Liver (tissue), 9 donors: ENCODE results near the gene COL3A1. TPM values are rescaled to one million over a fixed set of nuclear protein-coding genes. Genes with fewer than 3 reads are reported as not detected.

Experiments
- DNase-seq: peaks from one replicate; pipeline ENCODE4 v3.0.0-alpha.2; 2017; ENCODE audit warnings: low spot score
- H3K27ac ChIP-seq, 2 donors: one replicate each; pipeline ENCODE4 v1.7.0; 2013; ENCODE audit warnings: inconsistent platforms in 2 of 2, low read length in 2 of 2, control low read depth in 1 of 2, low read depth in 1 of 2, mild to moderate bottlenecking in 1 of 2
- H3K27me3 ChIP-seq, 4 donors: one replicate each; pipeline versions ENCODE4 v1.6.1 to v1.7.0; 2013; ENCODE audit warnings: low read length in 3 of 4, inconsistent platforms in 1 of 4, mild to moderate bottlenecking in 1 of 4, moderate library complexity in 1 of 4; ENCODE audit not compliant: control insufficient read depth in 4 of 4, insufficient read depth in 4 of 4
- H3K36me3 ChIP-seq, 4 donors: one replicate each; pipeline versions ENCODE4 v1.6.1 to v1.7.0; 2013; ENCODE audit warnings: low read length in 3 of 4, mild to moderate bottlenecking in 3 of 4, low read depth in 1 of 4, moderate library complexity in 1 of 4; ENCODE audit not compliant: control insufficient read depth in 4 of 4, insufficient read depth in 3 of 4
- H3K4me1 ChIP-seq, 4 donors: one replicate each; pipeline versions ENCODE4 v1.6.1 to v1.7.0; 2013; ENCODE audit warnings: low read length in 3 of 4, mild to moderate bottlenecking in 3 of 4, moderate library complexity in 1 of 4; ENCODE audit not compliant: control insufficient read depth in 4 of 4, insufficient read depth in 4 of 4
- H3K4me3 ChIP-seq, 3 donors: one replicate each; pipeline versions ENCODE4 v1.6.1 to v1.7.0; 2013; ENCODE audit warnings: low read length in 3 of 3, control low read depth in 1 of 3, low read depth in 1 of 3, mild to moderate bottlenecking in 1 of 3
- H3K9ac ChIP-seq, 2 donors: one replicate each; pipeline ENCODE4 v1.7.0; 2013; ENCODE audit warnings: low read length in 2 of 2, mild to moderate bottlenecking in 2 of 2, moderate library complexity in 2 of 2, control low read depth in 1 of 2, low read depth in 1 of 2
- H3K9me3 ChIP-seq, 4 donors: one replicate each; pipeline versions ENCODE4 v1.6.1 to v1.7.0; 2013; ENCODE audit warnings: low read length in 3 of 4; ENCODE audit not compliant: control insufficient read depth in 4 of 4
- ATF3 ChIP-seq: IDR thresholded peaks from 2 replicates; pipeline ENCODE4 v1.6.1; 2016; ENCODE audit warnings: antibody characterized with exemption
- CTCF ChIP-seq: fragments of 150-350 bp; IDR thresholded peaks from 2 replicates; pipeline ENCODE4 v1.5.1; 2017; ENCODE audit warnings: improper control_type of control experiment, low read depth, low read length; ENCODE audit not compliant: missing input control
- FOXA1 ChIP-seq: IDR thresholded peaks from 2 replicates; pipeline ENCODE4 v1.6.1; 2016; ENCODE audit warnings: antibody characterized with exemption
- GABPA ChIP-seq, 2 donors: IDR thresholded peaks in 1 of 2; conservative IDR thresholded peaks in 1 of 2; 2 replicates each; pipeline ENCODE4 v1.6.1; 2016; ENCODE audit warnings: antibody characterized with exemption in 2 of 2, mild to moderate bottlenecking in 1 of 2, moderate library complexity in 1 of 2
- HNF4A ChIP-seq, 2 donors: conservative IDR thresholded peaks; 2 replicates each; pipeline ENCODE4 v1.6.1; 2016; ENCODE audit warnings: antibody characterized with exemption in 2 of 2, mild to moderate bottlenecking in 2 of 2
- HNF4G ChIP-seq: IDR thresholded peaks from 2 replicates; pipeline ENCODE4 v1.6.1; 2016; ENCODE audit warnings: antibody characterized with exemption
- JUND ChIP-seq, 2 donors: IDR thresholded peaks; 2 replicates each; pipeline ENCODE4 v1.6.1; 2016; ENCODE audit warnings: antibody characterized with exemption in 2 of 2
- NR2F2 ChIP-seq: IDR thresholded peaks from 2 replicates; pipeline ENCODE4 v1.6.1; 2016; ENCODE audit warnings: antibody characterized with exemption
- RAD21 ChIP-seq, 2 donors: IDR thresholded peaks; 2 replicates each; pipeline ENCODE4 v1.6.1; 2016; ENCODE audit warnings: antibody characterized with exemption in 2 of 2, mild to moderate bottlenecking in 2 of 2
- RXRA ChIP-seq, 2 donors: IDR thresholded peaks; 2 replicates each; pipeline ENCODE4 v1.6.1; 2017 to 2018; ENCODE audit warnings: antibody characterized with exemption in 2 of 2, mild to moderate bottlenecking in 1 of 2
- SP1 ChIP-seq: IDR thresholded peaks from 2 replicates; pipeline ENCODE4 v1.6.1; 2018; ENCODE audit warnings: antibody characterized with exemption, mild to moderate bottlenecking
- TAF1 ChIP-seq: conservative IDR thresholded peaks from 2 replicates; pipeline ENCODE4 v1.6.1; 2016; ENCODE audit warnings: antibody characterized with exemption, mild to moderate bottlenecking
- ZBTB33 ChIP-seq: IDR thresholded peaks from 2 replicates; pipeline ENCODE4 v1.6.1; 2016; ENCODE audit warnings: antibody characterized with exemption
- WGBS: extraction: QIAGEN DNeasy Blood & Tissue Kit; methylation state at CpG from one replicate; pipeline ENCODE4 v1.1.7; 2013; 5-methylcytosine and 5-hydroxymethylcytosine counted together
- polyA plus RNA-seq, 2 donors: library from polyadenylated mRNA; stranded (reverse) in 1 of 2; unstranded in 1 of 2; fragments of 200-250 nt in 1 of 2; fragments of >200 nt in 1 of 2; fragmentation: Nextera tagmentation in 1 of 2; extraction: Ambion mirVana in 1 of 2; gene quantifications; one replicate each; pipeline versions ENCODE4 v1.2.1 to v1.2.3, GENCODE V29; 2013 to 2015
- total RNA-seq, 2 donors: library from RNA; depleted of rRNA; stranded (reverse); fragments of >200 nt; gene quantifications; one replicate each; pipeline ENCODE4 v1.2.3, GENCODE V29; 2014
- donor health status: healthy.
- donor health status: healthy.
- donor health status: healthy.
- donor health status: healthy.
- donor health status: healthy.

COL3A1 gene
- total and polyA plus RNA-seq, 4 donors = 21.4 to 207 (median 93.3) TPM

- Histone ChIP-seq H3K27me3 (peaks cover 0 to 3% (median 0%) of the 10 kb centered on the region in 4 donors), H3K9me3 (no peaks in the 10 kb centered on the region), H3K27ac (peak overlapping the region; percentile 20 to 28), H3K36me3 (no peaks in the 10 kb centered on the region), H3K4me3 (no peak overlapping the region), H3K4me1 (no peaks in the 10 kb centered on the region), H3K9ac (no peak overlapping the region)
- TF ChIP-seq ZBTB33 = no peak
- no peak for TF ChIP-seq RAD21 (IDR thresholded peaks at IDR 0.05)
- TF ChIP-seq ATF3 = no peak
- 58% methylated on average over 3 of the region's 3 CpGs for WGBS
- no peak for DNase-seq
These were observed 5.3 kb downstream of the COL3A1 start for GRCh38 chr2:188979187-188980114.

GRCh38 chr2:188983427-188984064 is 9.4 kb downstream of the COL3A1 start:
- H3K4me3 ChIP-seq = no peak overlapping the region
- TF ChIP-seq TAF1 (no peak), SP1 (no peak), FOXA1 (no peak), JUND (IDR thresholded peaks at IDR 0.05) (no peak), HNF4A (conservative IDR thresholded peaks at IDR 0.05) (no peak), ATF3 (no peak), ZBTB33 (no peak), NR2F2 (no peak), RXRA (IDR thresholded peaks at IDR 0.05) (no peak), RAD21 (IDR thresholded peaks at IDR 0.05) (peak in 1 of 2 donors; percentile 7), CTCF (peak; percentile 23), GABPA (IDR thresholded peaks at IDR 0.05 in 1 of 2, conservative IDR thresholded peaks at IDR 0.05 in 1 of 2) (no peak), HNF4G (no peak)
- no peaks in the 10 kb centered on the region for H3K4me1 ChIP-seq
- H3K9me3 ChIP-seq = no peaks in the 10 kb centered on the region
- no peak for DNase-seq
- 55% methylated on average over 4 of the region's 4 CpGs for WGBS
- no peaks in the 10 kb centered on the region for H3K36me3 ChIP-seq
- H3K9ac ChIP-seq = no peak overlapping the region
- H3K27ac ChIP-seq = no peak overlapping the region
- no peaks in the 10 kb centered on the region for H3K27me3 ChIP-seq
